Frontal cortex (tissue), 4 donors: ENCODE data around the gene SPC24. TPM values are rescaled to one million over a fixed set of nuclear protein-coding genes. Genes with fewer than 3 reads are reported as not detected.

Experiments used
- DNase-seq, 2 donors: peaks; one replicate each; pipeline ENCODE4 v3.0.0; 2012; ENCODE audit warnings: low spot score in 2 of 2
- FAIRE-seq: peaks from 2 replicates; lab custom pipeline; 2012; peaks lifted over from hg19 to GRCh38; lab: Jason Lieb, UNC
- total RNA-seq: library from RNA; depleted of rRNA; stranded (reverse); fragments of >200 nt; gene quantifications from one replicate; pipeline ENCODE4 v1.2.3, GENCODE V29; 2014
- donor health status: control.
- donor health status: control.
- donor health status: control.

The SPC24 gene
- total RNA-seq = 6.9 TPM

GRCh38 chr19:11155373-11156120 is at the start of gene SPC24:
Gene SPC24, minus strand, starts transcription at chr19:11155782. Its CDS starts 6 bp downstream, at chr19:11155776.
- FAIRE-seq = peak; percentile 93
- DNase-seq = peak; percentile 98 to 99

DNA sequence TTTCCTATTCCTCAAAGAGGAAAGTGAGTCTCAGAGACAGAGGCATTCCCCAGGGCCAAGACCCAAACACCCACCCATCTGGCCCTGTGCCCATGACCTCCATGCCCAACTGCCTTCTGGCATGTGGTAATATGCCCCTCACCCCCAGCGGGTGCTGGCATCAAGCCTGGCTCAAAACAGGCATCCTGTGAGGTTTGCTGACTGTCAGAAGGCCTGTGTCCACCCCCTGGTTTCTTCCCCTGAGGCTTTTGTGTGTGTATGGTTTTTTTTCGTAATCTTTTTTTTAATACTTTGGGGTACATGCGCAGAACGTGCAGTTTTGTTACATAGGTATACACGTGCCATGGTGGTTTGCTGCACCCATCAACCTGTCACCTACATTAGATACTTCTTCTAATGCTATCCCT is 49.4 kb upstream of the SPC24 start:
- FAIRE-seq (no peak), DNase-seq (no peak)

DNA sequence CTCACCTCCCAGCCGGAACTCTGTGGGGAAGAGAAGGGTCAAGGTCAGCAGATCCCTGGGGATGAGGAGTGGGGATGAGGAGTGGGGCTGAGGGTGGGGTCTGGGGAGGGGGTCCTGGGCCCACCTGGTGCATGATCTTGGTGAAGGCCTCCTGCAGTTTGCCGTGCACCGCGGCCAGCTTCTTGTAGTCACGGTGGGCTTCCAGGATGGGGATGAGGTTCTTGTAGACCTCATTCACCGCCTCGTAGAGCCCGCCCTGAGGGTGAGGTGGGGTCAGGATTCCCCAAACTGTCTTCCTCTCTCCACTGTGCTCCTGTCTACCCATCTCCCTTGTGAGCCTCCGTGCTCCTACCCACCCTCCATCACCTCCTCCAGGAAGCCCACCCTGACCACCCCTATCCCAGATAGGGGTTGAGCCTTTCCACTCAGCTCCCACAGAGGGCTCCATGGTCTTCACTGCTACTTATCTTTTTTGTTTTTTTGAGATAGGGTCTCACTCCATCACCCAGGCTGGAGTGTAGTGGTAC is 48.6 kb upstream of the SPC24 start:
- FAIRE-seq = no peak

GRCh38 chr19:11203194-11204075 is 47.9 kb upstream of the SPC24 start:
- no peak for FAIRE-seq

More for the DNA sequence above, 48.6 kb upstream of the SPC24 start:
- DNase-seq = no peak

GRCh38 chr19:11202488-11203193 is 47.1 kb upstream of the SPC24 start:
- no peak for DNase-seq
- FAIRE-seq = no peak

More at GRCh38 chr19:11203194-11204075, 47.9 kb upstream of the SPC24 start:
- peak; percentile 81 to 88 for DNase-seq

GRCh38 chr19:11201791-11202190 is 46.2 kb upstream of the SPC24 start:
- DNase-seq (no peak), FAIRE-seq (no peak)

DNA sequence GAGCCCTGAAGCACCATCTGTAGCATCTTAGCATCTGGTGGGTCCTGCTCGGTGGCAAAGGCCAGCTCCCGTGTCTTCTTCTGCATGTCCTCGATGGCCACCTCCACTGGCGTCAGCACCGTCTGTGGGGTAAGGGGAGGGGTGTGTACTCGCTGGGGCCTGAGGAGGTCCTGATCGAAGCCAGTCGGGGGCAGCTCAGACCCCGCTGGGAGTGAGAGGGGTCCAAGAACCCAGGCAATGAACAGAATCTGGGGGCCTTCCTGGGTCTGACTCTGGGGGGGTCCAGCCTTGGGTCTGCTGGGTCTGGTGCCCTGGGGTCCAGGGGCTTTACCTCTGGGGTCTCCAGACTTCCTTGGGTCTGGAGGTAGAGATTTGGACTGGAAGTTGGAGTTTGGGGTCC is 45.3 kb upstream of the SPC24 start:
- no peak for FAIRE-seq
- no peak for DNase-seq

DNA sequence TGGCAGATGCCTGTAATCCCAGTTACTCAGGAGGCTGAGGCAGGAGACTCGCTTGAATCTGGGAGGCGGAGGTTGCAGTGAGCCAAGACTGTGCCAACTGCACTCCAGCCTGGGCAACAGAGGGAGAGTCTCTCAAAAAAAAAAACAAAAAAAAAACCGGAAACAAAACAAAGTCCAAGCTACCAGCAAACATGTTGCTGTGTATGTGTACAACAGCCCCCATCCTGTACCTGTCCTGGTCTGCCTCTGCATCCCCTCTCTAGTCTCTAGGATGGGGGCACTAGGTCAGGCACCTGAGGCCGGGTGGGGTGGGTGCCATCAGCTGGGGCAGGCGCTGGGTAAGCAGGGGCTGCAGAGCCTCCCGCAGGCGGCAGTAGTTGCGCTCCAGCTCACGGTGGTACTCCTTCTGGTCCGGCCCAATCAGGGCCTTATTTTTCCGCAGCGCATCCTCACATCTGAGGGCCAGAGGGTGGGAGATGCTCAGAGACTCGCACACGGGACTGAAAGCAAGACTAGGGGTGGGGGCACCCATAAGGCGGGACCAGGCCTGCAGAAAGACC is 44.5 kb upstream of the SPC24 start:
- no peak for FAIRE-seq

GRCh38 chr19:11199517-11199916 is 43.9 kb upstream of the SPC24 start:
- no peak for FAIRE-seq
- no peak for DNase-seq

More for the DNA sequence above, 44.5 kb upstream of the SPC24 start:
- DNase-seq = no peak

DNA sequence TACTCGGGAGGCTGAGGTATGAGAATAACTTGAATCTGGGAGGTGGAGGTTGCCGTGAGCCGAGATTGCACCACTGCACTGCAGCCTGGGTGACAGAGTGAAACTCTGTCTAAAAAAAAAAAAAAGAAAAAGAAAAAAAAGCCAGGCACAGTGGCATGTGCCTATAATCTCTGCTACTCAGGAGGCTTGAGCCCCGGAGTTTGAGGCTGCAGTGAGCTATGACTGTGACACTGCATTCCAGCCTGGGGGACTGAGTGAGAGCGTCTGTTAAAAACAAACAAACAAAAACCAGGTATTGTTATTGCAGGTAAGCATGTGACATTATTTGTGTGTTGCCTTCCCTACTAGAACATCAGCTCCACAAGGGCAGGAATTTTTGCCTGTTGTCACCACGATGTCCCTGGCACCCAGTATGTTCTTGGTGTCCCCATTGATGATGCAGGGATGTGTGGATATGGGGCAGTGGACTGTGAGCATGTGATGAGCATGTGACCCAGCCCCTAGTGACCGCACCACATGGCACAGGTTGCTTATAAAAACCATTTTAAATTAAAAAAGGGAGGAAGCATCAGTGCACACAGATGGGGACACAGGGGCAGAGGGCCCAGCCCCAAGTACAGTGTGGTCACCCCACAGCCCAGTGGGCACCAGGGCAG is 43.3 kb upstream of the SPC24 start:
- DNase-seq = no peak
- no peak for FAIRE-seq

- DNase-seq = no peak
Observed at GRCh38 chr19:11198175-11198534, 42.6 kb upstream of the SPC24 start.

GRCh38 chr19:11197291-11198174 is 42.0 kb upstream of the SPC24 start, which contains the start of gene KANK2:
Gene KANK2, minus strand, starts transcription at chr19:11197545. Its CDS starts 3,034 bp downstream, at chr19:11194511.
- FAIRE-seq = no peak
- peak; percentile 98 for DNase-seq

More at GRCh38 chr19:11198175-11198534, 42.6 kb upstream of the SPC24 start:
- FAIRE-seq = no peak

- peak; percentile 57 to 61 for DNase-seq
- no peak for FAIRE-seq
Observed at GRCh38 chr19:11196406-11197287, 41.1 kb upstream of the SPC24 start.

- FAIRE-seq (no peak), DNase-seq (no peak)
Observed at GRCh38 chr19:11195681-11196080, 40.1 kb upstream of the SPC24 start.

- FAIRE-seq (no peak), DNase-seq (no peak)
Observed at GRCh38 chr19:11194656-11195558, 39.3 kb upstream of the SPC24 start.

GRCh38 chr19:11194173-11194572 is 38.6 kb upstream of the SPC24 start:
- FAIRE-seq (no peak), DNase-seq (no peak)
